Transverse colon (tissue), 4 donors: ENCODE results near the gene SIN3A.

ENCODE experiments used
- CTCF ChIP-seq, 5 experiments: fragments of 200-600 bp in 3 of 5; fragments of 450-650 bp in 2 of 5; sonication (generic) in 3 of 5; IDR thresholded peaks; 1 replicate in 2 of 5; 2 replicates in 3 of 5; pipeline ENCODE4 v1.5.1; 2016 to 2017; ENCODE audit warnings: antibody characterized with exemption in 5 of 5, inconsistent platforms in 3 of 5, mild to moderate bottlenecking in 2 of 5, moderate library complexity in 1 of 5
- EP300 ChIP-seq: sonication (generic); formaldehyde crosslinking; IDR thresholded peaks from one replicate; pipeline ENCODE4 v1.6.1; 2017; ENCODE audit warnings: antibody characterized with exemption, low read depth
- POLR2A ChIP-seq: fragments of 450-650 bp; IDR thresholded peaks from one replicate; pipeline ENCODE4 v1.6.1; 2016; ENCODE audit warnings: antibody characterized with exemption, mild to moderate bottlenecking, moderate library complexity
- POLR2AphosphoS5 ChIP-seq, 3 donors: sonication (generic); formaldehyde crosslinking; IDR thresholded peaks; one replicate each; pipeline ENCODE4 v1.6.1; 2016; ENCODE audit warnings: antibody characterized with exemption in 3 of 3

- TF ChIP-seq CTCF (IDR thresholded peaks at IDR 0.05) (no peak), POLR2AphosphoS5 (IDR thresholded peaks at IDR 0.05) (no peak), POLR2A (no peak), EP300 (no peak)
These were observed 116.2 kb downstream of the SIN3A start for GRCh38 chr15:75335313-75335704.
